ENCODE measurements around the gene TEX36. TPM values are rescaled to one million over a fixed set of nuclear protein-coding genes. Genes with fewer than 3 reads are reported as not detected.

TEX36 gene
- total RNA-seq, 4 donors from 2014 or later: 0.49 TPM; not detected in 3

GRCh38 chr10:125639846-125640245, 43.1 kb downstream of the TEX36 start:
- no peak overlapping the region for H3K4me3 ChIP-seq
- H3K27ac ChIP-seq: no peak overlapping the region
- TF ChIP-seq POLR2A (IDR thresholded peaks at IDR 0.05) (no peak), CTCF (IDR thresholded peaks at IDR 0.05) (no peak)
- H3K36me3 ChIP-seq: no peaks in the 10 kb centered on the region
- intact Hi-C loops (cut with DNase I; ENCODE audit: low total_unique reads): no loop called here
- no peaks in the 10 kb centered on the region for H3K27me3 ChIP-seq
- H3K4me1 ChIP-seq: no peaks in the 10 kb centered on the region
- H3K9me3 ChIP-seq: no peaks in the 10 kb centered on the region
- no peak for DNase-seq

GRCh38 chr10:125638555-125638954, 44.4 kb downstream of the TEX36 start:
- Histone ChIP-seq H3K27ac (no peak overlapping the region), H3K9me3 (no peaks in the 10 kb centered on the region), H3K4me1 (no peaks in the 10 kb centered on the region), H3K36me3 (no peaks in the 10 kb centered on the region), H3K27me3 (no peaks in the 10 kb centered on the region), H3K4me3 (no peak overlapping the region)
- TF ChIP-seq CTCF (IDR thresholded peaks at IDR 0.05) (no peak), POLR2A (IDR thresholded peaks at IDR 0.05) (no peak)
- intact Hi-C loops (cut with DNase I; ENCODE audit: low total_unique reads): no loop called here
- DNase-seq: no peak

GRCh38 chr10:125637496-125637895, 45.5 kb downstream of the TEX36 start:
- no peaks in the 10 kb centered on the region for H3K27me3 ChIP-seq
- H3K9me3 ChIP-seq: no peaks in the 10 kb centered on the region
- no peak for TF ChIP-seq CTCF (IDR thresholded peaks at IDR 0.05)
- no peak for TF ChIP-seq POLR2A (IDR thresholded peaks at IDR 0.05)
- H3K27ac ChIP-seq: no peak overlapping the region
- intact Hi-C loops (cut with DNase I; ENCODE audit: low total_unique reads): no loop called here
- no peaks in the 10 kb centered on the region for H3K4me1 ChIP-seq
- DNase-seq: no peak
- no peaks in the 10 kb centered on the region for H3K36me3 ChIP-seq
- H3K4me3 ChIP-seq: no peak overlapping the region

- Histone ChIP-seq H3K9me3 (no peaks in the 10 kb centered on the region), H3K4me3 (no peak overlapping the region), H3K27me3 (no peaks in the 10 kb centered on the region), H3K36me3 (no peaks in the 10 kb centered on the region), H3K27ac (no peak overlapping the region), H3K4me1 (no peaks in the 10 kb centered on the region)
- TF ChIP-seq POLR2A (IDR thresholded peaks at IDR 0.05): no peak
- TF ChIP-seq CTCF (IDR thresholded peaks at IDR 0.05): no peak
- no peak for DNase-seq
- intact Hi-C loops (cut with DNase I; ENCODE audit: low total_unique reads): no loop called here
These were observed 48.4 kb downstream of the TEX36 start for GRCh38 chr10:125634606-125635005.

GRCh38 chr10:125633517-125633999, 49.4 kb downstream of the TEX36 start:
- intact Hi-C loops (cut with DNase I; ENCODE audit: low total_unique reads): no loop called here
- Histone ChIP-seq H3K4me3 (no peak overlapping the region), H3K4me1 (no peaks in the 10 kb centered on the region), H3K27me3 (no peaks in the 10 kb centered on the region), H3K36me3 (no peaks in the 10 kb centered on the region), H3K9me3 (no peaks in the 10 kb centered on the region), H3K27ac (no peak overlapping the region)
- TF ChIP-seq POLR2A (IDR thresholded peaks at IDR 0.05) (no peak), CTCF (IDR thresholded peaks at IDR 0.05) (no peak)
- DNase-seq: no peak

Measured in uterus (tissue), 4 donors.